HG03135 (cell line): ENCODE results near the gene PSD4.

Experiments used
- ATAC-seq: cut with Tn5 transposase; IDR thresholded peaks from one replicate; pipeline ENCODE4 v1.9.1; 2021; ENCODE audit warnings: mild to moderate bottlenecking, moderate library complexity; ENCODE audit not compliant: unreplicated experiment

Gene PSD4

GRCh38 chr2:113203217-113203530 lies 29.4 kb downstream of the PSD4 start:
- ATAC-seq: no peak

DNA sequence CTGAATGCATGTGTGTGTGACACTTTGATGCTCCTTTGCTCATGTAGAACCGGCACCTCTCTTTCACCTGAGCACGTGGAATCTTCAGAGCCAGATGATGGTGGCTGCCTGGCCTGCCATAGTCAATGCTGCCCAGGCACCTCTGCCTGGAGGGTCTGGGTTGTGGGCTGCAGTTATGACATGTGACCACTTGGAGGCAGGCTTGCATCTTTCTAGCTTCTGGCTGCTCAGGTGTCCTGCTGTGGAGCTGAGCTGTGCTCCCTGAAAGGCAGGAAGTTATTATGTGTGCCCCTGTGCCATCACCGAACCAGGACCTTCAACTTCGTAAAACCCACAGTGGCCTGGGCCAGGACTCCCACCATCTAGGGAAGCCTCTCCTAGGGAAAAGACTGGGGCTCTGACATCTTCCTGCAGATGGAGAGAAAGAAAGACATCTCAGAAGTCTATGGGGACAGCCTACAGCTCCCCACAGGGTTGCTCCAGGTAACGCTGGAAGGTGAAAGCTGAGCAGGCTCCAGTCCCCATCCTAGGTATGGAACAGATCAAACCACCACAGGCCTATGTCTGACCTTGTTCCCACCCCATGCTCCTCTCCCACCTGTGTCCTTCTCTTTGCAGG lies 30.2 kb downstream of the PSD4 start:
- ATAC-seq: peak; percentile 66

- ATAC-seq: no peak
Measured at GRCh38 chr2:113206251-113206650, 32.5 kb downstream of the PSD4 start.

GRCh38 chr2:113207021-113207420 lies 33.2 kb downstream of the PSD4 start:
- no peak for ATAC-seq

DNA sequence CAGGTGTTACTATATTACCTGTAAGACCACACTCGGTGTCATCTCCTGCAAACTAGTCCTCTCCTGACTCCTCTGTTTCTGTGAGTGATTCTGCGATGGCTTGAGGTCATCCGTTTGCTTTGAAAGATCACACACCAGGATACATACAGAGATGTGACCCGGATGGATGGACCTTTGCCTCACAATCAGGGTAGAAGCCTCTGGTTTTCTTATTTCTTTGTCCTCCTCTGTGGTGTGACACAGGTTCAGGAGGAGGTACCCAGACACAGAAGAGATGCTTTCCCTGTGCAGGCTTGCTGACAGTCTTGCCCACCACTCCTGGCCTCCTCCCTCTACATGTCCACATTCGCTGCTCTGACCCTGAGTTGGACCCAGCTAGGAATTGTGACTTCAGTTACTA lies 34.6 kb downstream of the PSD4 start:
- ATAC-seq: no peak

- no peak for ATAC-seq
Measured at GRCh38 chr2:113209011-113209645, 35.4 kb downstream of the PSD4 start.

- ATAC-seq: no peak
Measured at GRCh38 chr2:113209646-113210171, 35.9 kb downstream of the PSD4 start.

DNA sequence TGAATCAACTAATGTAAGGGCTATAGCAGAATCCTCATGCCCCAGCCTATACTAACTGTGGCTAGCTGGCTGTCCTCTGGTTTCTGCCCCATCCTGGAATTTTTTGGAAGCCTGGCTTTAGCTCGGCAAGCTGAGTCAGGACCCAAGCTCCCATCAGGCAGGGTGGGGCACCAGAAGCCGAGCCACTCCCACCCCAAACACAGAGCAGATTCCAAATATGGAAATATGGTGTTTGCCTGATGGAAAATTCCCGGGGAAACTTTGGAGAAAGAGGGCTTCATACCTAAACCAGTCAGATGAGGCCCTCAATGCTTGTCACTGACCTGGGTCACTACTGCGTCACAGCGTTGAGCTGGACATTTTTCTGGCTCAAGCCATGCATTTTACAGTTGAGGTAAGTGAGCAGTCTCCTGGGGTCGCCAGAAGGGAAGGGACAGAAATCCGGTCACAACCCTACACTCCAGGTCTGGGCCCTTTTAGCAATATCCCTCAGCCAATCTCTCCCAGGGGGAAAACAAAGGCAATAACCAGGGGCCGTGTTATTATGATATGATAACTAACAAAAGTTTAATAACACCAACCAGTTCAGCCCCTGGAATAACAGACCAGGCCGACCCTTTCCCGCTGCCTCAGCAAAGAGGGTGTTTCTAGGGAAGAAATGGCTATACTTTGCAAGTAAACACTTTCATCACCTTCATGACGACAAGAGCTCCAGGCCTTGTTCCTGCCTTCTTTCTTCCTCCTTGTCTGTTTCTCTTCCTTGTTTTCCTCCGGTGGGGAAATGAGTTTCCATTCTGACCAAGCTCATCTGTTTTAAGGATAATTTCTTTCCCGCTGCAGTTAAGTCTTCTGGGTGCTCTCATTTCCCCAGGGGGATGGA lies 37.7 kb downstream of the PSD4 start:
- ATAC-seq: no peak

DNA sequence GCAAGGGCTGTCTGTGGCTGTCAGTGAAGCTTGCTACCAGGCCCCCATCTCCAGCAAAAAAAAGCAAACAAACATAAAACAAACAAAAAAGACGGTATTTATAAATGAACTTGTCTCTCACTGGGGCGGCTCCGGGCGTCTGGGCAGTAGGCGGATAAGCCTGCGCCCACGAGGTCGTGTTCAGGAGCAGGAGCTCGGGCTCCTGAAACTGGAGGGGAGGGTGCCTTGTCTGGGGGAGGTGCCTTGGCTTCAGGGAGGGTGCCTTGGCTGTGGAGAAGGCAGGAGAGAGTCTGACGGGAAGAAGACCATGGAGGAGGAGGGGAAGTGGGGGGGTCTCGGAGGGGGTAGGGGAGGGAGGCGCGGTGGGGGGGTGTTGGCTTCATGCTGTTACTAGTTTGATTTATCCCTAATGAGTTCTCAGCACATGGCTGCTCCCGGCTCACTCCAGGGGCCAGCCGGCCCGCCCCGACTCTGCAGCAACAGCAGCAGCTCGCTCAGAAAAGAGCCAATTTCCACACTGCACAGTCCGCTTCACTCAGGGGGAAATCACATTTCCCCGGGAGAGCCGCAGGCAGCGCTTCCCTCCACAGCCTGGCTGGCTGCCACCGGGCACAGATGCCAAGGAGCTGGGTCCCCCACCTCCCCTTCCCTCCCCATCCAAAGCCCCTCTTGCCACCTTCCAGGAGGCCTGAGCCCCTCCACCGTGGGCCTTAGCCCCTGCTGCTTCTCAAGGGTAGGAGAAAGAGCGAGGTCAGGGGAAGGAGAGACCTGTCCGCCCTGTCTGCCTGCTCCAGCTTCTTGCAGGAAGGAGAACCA lies 38.7 kb downstream of the PSD4 start:
- no peak for ATAC-seq

GRCh38 chr2:113213061-113213930 lies 39.5 kb downstream of the PSD4 start:
- no peak for ATAC-seq

DNA sequence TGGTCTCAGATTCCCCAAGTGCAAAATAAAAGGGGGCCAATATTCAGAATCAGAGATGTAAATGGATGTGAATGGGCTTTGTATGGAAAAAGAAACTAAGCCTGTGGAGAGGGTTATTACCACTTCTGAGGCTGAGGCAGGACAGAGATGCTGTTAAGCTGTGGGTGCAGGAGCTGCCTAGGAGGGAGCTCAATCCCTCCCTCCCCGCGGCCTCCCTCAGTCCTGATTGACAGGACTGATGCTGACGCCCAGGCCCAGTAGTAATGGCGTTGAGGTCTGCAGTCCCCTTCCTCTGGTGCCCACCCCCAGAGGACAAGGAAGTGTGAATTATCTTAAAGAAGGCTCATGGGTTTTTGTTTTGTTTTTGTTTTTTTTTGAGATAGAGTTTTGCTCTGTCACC lies 40.4 kb downstream of the PSD4 start:
- ATAC-seq: no peak

GRCh38 chr2:113215056-113215455 lies 41.3 kb downstream of the PSD4 start:
- no peak for ATAC-seq

GRCh38 chr2:113216321-113216720 lies 42.5 kb downstream of the PSD4 start:
- no peak for ATAC-seq

DNA sequence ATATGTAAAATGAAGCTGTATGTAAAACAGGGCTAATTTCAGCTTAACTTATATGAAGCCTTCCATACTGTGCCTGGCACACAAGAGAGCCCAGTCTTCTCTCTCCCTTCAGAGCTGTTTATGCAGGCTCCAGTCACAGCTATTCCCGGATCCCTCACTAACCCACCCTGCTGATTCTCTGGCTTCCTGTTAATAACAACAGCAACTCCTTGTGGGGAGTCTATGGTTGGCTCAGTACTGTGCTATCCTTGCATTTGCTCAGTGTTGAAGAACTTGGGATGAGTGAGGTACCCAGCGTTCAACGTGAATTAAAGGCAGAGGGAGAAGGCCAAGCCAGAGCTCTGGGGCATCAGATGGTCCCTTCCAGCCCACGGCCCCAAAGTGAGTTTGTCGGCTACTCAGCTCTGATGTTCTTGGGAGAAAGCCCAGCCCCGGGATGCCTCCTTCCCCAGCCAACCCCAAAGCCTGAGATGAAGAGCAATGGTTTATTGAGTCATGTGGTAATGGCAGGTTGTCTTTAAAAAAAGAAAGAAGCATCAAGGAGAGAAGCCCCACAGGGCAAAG lies 43.2 kb downstream of the PSD4 start:
- no peak for ATAC-seq

DNA sequence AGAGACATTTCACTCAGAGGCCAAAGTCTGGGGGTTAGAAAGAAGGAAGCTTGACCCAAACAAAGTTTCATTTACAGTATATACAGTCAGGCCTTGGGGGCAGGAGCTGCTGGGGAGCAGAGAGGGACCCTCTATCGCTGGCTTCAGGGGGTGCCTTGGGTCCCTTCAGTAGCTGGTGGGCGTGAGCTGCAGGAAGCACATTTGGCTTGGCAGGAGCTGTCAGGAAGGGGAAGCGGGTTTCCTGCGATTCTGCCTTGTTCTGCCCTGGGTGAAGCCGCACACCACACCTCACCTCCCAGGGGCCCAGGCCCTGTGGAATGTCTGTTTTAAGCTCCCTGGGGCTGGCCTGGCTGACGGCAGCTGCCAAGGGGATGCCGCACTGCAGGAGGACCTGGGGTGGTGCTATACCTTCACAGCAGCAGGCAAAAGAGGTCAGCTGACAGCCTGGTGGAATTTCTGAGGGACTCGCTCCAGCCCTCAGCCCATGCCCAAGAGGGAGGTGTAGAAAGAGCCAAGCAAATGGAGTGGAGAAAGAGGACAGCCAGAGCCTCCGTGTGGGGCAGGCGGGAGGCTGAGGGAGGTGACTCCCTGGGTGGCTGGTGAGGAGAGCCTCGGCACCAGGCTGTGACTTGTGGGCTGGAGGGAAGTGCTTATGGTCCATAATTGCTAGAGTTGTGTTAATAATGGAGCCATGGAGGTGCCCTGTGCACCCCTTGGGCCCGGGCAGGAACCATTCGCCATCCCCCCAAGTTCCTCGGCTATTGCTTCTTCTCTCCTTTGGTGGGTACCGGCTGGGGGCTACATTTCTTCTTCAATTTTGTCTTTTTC lies 43.9 kb downstream of the PSD4 start:
- no peak for ATAC-seq

- ATAC-seq: no peak
Measured at GRCh38 chr2:113218283-113219091, 44.7 kb downstream of the PSD4 start.

GRCh38 chr2:113219092-113219441 lies 45.3 kb downstream of the PSD4 start:
- ATAC-seq: no peak

- no peak for ATAC-seq
Measured at GRCh38 chr2:113219525-113219888, 45.7 kb downstream of the PSD4 start.
